SK-N-SH (cell line): ENCODE measurements around the gene NOS1. TPM values are rescaled to one million over a fixed set of nuclear protein-coding genes. Genes with fewer than 3 reads are reported as not detected.

Experiments used
- CTCF ChIA-PET: fragments of 300-600, 350-600 bp; formaldehyde crosslinking; extraction: SDS; loops from one replicate; lab custom pipeline; 2021; lab: Yijun Ruan, JAX
- POLR2A ChIA-PET: fragments of 350-600 bp; sonication (Branson Sonifier 250); formaldehyde crosslinking; extraction: SDS; loops from one replicate; lab custom pipeline; 2020; ENCODE audit warnings: antibody characterized with exemption, inconsistent platforms; lab: Yijun Ruan, JAX
- DNase-seq: peaks from one replicate; pipeline ENCODE4 v3.0.0; 2012
- H2AFZ ChIP-seq: fragments of 200-600 bp; sonication (generic); 2 replicates; pipeline ENCODE4 v1.8.1; 2016; ENCODE audit warnings: antibody characterized with exemption, mild to moderate bottlenecking, low read depth
- H3F3A ChIP-seq: fragments of 200-600 bp; sonication (generic); replicated peaks from 2 replicates; pipeline ENCODE3; 2016; ENCODE audit warnings: antibody characterized with exemption, mild to moderate bottlenecking; ENCODE audit not compliant: insufficient read depth
- H3K27ac ChIP-seq, 2 experiments: fragments of 200-500 bp in 1 of 2; fragments of 200-600 bp in 1 of 2; sonication (Bioruptor generic) in 1 of 2; sonication (generic), shearing (Covaris generic) in 1 of 2; 2 replicates each; pipeline versions ENCODE4 v1.5.1 to v1.6.1; 2014 to 2016; ENCODE audit warnings: low read depth in 2 of 2, inconsistent platforms in 1 of 2, low read length in 1 of 2, mild to moderate bottlenecking in 1 of 2, mixed read lengths in 1 of 2
- H3K27me3 ChIP-seq: fragments of 200-600 bp; sonication (generic), shearing (Covaris generic); 2 replicates; pipeline ENCODE4 v1.6.1; 2016; ENCODE audit warnings: mixed run types; ENCODE audit not compliant: insufficient read depth
- H3K36me3 ChIP-seq, 2 experiments: fragments of 200-500 bp in 1 of 2; fragments of 200-600 bp in 1 of 2; sonication (Bioruptor generic) in 1 of 2; sonication (generic) in 1 of 2; replicated peaks in 1 of 2; 2 replicates each; pipeline versions ENCODE3 to v1.5.1; 2014 to 2016; ENCODE audit warnings: low read length in 1 of 2, mild to moderate bottlenecking in 1 of 2; ENCODE audit not compliant: insufficient read depth in 2 of 2, control insufficient read depth in 1 of 2
- H3K4me1 ChIP-seq, 2 experiments: fragments of 200-500 bp in 1 of 2; fragments of 200-600 bp in 1 of 2; sonication (Bioruptor generic) in 1 of 2; sonication (generic), shearing (Covaris generic) in 1 of 2; 2 replicates each; pipeline versions ENCODE4 v1.5.1 to v1.6.1; 2014 to 2016; ENCODE audit warnings: low read depth in 1 of 2, low read length in 1 of 2, mixed run types in 1 of 2; ENCODE audit not compliant: insufficient read depth in 2 of 2, control insufficient read depth in 1 of 2
- H3K4me2 ChIP-seq: fragments of 200-600 bp; sonication (generic), shearing (Covaris generic); 2 replicates; pipeline ENCODE4 v1.6.1; 2017; ENCODE audit warnings: mixed run types
- H3K4me3 ChIP-seq, 2 experiments: fragments of 200-500 bp in 1 of 2; fragments of 200-600 bp in 1 of 2; sonication (Bioruptor generic) in 1 of 2; sonication (generic), shearing (Covaris generic) in 1 of 2; 2 replicates each; pipeline versions ENCODE4 v1.5.1 to v1.8.1; 2014 to 2016; ENCODE audit warnings: low read depth in 2 of 2, inconsistent platforms in 1 of 2, low read length in 1 of 2, mild to moderate bottlenecking in 1 of 2, mixed read lengths in 1 of 2, moderate library complexity in 1 of 2
- H3K79me2 ChIP-seq: fragments of 200-600 bp; sonication (generic); 2 replicates; pipeline ENCODE4 v1.8.1; 2017; ENCODE audit warnings: mild to moderate bottlenecking; ENCODE audit not compliant: insufficient read depth
- H3K9ac ChIP-seq: fragments of 200-600 bp; sonication (generic); 2 replicates; pipeline ENCODE4 v1.6.1; 2017; ENCODE audit warnings: mixed run types
- H3K9me2 ChIP-seq: fragments of 200-600 bp; sonication (generic); 2 replicates; pipeline ENCODE4 v1.6.1; 2017; ENCODE audit warnings: mixed run types
- H3K9me3 ChIP-seq: fragments of 200-600 bp; sonication (generic); 2 replicates; pipeline ENCODE4 v1.6.1; 2017; ENCODE audit warnings: mixed run types, mild to moderate bottlenecking, moderate library complexity
- H4K20me1 ChIP-seq: fragments of 200-600 bp; sonication (generic); 2 replicates; pipeline ENCODE4 v1.6.1; 2017; ENCODE audit warnings: mild to moderate bottlenecking, mixed run types; ENCODE audit not compliant: insufficient read depth
- CHD2 ChIP-seq: fragments of 150-350 bp; IDR thresholded peaks from 2 replicates; pipeline ENCODE4 v1.6.1; 2018; ENCODE audit warnings: low read length; ENCODE audit not compliant: partially characterized antibody
- EP300 ChIP-seq, 2 experiments: IDR thresholded peaks; 2 replicates each; pipeline versions ENCODE4 v1.4.0 to v1.6.1; 2012; ENCODE audit warnings: borderline replicate concordance in 1 of 2, low read depth in 1 of 2, low read length in 1 of 2
- FOXJ3 ChIP-seq: sonication (generic); formaldehyde crosslinking; IDR thresholded peaks from 2 replicates; pipeline ENCODE4 v1.5.1; 2020; ENCODE audit warnings: mild to moderate bottlenecking, missing genetic modification reagents
- FOXM1 ChIP-seq: IDR thresholded peaks from 2 replicates; pipeline ENCODE4 v1.4.0; 2012; ENCODE audit warnings: low read depth, mild to moderate bottlenecking
- GABPA ChIP-seq: IDR thresholded peaks from 2 replicates; pipeline ENCODE4 v1.4.0; 2012; ENCODE audit warnings: low read depth, mild to moderate bottlenecking
- GATA2 ChIP-seq: sonication (generic); formaldehyde crosslinking; IDR thresholded peaks from 2 replicates; pipeline ENCODE4 v1.5.0; 2020; ENCODE audit warnings: mild to moderate bottlenecking, missing genetic modification reagents
- JUND ChIP-seq: IDR thresholded peaks from 2 replicates; pipeline ENCODE4 v1.4.0; 2012
- MEF2A ChIP-seq: IDR thresholded peaks from 2 replicates; pipeline ENCODE4 v1.4.0; 2012; ENCODE audit warnings: low read depth, borderline replicate concordance
- MXI1 ChIP-seq: IDR thresholded peaks from 2 replicates; pipeline ENCODE4 v1.6.1; 2012; ENCODE audit warnings: mild to moderate bottlenecking, low read depth, low read length, improper control_type of control experiment
- NFIC ChIP-seq: IDR thresholded peaks from 2 replicates; pipeline ENCODE4 v1.4.0; 2012; ENCODE audit warnings: borderline replicate concordance
- NRF1 ChIP-seq: IDR thresholded peaks from 2 replicates; pipeline ENCODE4 v1.6.1; 2012; ENCODE audit warnings: low read depth, mild to moderate bottlenecking, low read length
- POLR2AphosphoS5 ChIP-seq: IDR thresholded peaks from 2 replicates; pipeline ENCODE4 v1.6.1; 2012; ENCODE audit warnings: low read depth, low read length
- RCOR1 ChIP-seq: fragments of 150-350 bp; IDR thresholded peaks from 2 replicates; pipeline ENCODE4 v1.6.1; 2017; ENCODE audit warnings: antibody characterized with exemption, low read length
- REST ChIP-seq: IDR thresholded peaks from 2 replicates; pipeline ENCODE4 v1.6.1; 2012; ENCODE audit warnings: mild to moderate bottlenecking, low read depth, low read length, moderate library complexity
- SMC3 ChIP-seq: IDR thresholded peaks from 2 replicates; pipeline ENCODE4 v1.6.1; 2012; ENCODE audit warnings: low read depth, low read length, improper control_type of control experiment
- TAF1 ChIP-seq: IDR thresholded peaks from 2 replicates; pipeline ENCODE4 v1.6.1; 2012; ENCODE audit warnings: low read depth, mild to moderate bottlenecking, low read length, moderate library complexity, borderline replicate concordance
- TEAD4 ChIP-seq: IDR thresholded peaks from 2 replicates; pipeline ENCODE4 v1.4.0; 2012; ENCODE audit warnings: mild to moderate bottlenecking, borderline replicate concordance; ENCODE audit not compliant: insufficient read depth
- WGBS: methylation state at CpG from one replicate; pipeline ENCODE4 v1.1.6; 2017; ENCODE audit warnings: low lambda C conversion rate; 5-methylcytosine and 5-hydroxymethylcytosine counted together
- polyA plus RNA-seq, 3 experiments: library from polyadenylated mRNA; depleted of rRNA; stranded (reverse); fragments of >200 nt; gene quantifications; 2 replicates each; pipeline ENCODE4 v1.2.3, GENCODE V29; 2012
- TF ChIP-seq, protein P1 (sequence below): IDR thresholded peaks from 2 replicates; pipeline ENCODE4 v1.4.0; 2012; ENCODE audit warnings: low read depth, borderline replicate concordance
- TF ChIP-seq, protein P2 (sequence below): fragments of 150-350 bp; IDR thresholded peaks from 2 replicates; pipeline ENCODE4 v1.6.1; 2016; ENCODE audit warnings: mild to moderate bottlenecking, low read depth, low read length
- TF ChIP-seq, protein P3 (sequence below): fragments of 200-600 bp; sonication (generic); IDR thresholded peaks from 2 replicates; pipeline ENCODE4 v1.6.1; 2017; ENCODE audit warnings: antibody characterized with exemption, mild to moderate bottlenecking, moderate library complexity

Gene NOS1
- polyA plus RNA-seq, 1 of the 3 experiments (the other 2 are of a cell fraction) = 0.02 TPM

- TF ChIP-seq, protein P1, sequence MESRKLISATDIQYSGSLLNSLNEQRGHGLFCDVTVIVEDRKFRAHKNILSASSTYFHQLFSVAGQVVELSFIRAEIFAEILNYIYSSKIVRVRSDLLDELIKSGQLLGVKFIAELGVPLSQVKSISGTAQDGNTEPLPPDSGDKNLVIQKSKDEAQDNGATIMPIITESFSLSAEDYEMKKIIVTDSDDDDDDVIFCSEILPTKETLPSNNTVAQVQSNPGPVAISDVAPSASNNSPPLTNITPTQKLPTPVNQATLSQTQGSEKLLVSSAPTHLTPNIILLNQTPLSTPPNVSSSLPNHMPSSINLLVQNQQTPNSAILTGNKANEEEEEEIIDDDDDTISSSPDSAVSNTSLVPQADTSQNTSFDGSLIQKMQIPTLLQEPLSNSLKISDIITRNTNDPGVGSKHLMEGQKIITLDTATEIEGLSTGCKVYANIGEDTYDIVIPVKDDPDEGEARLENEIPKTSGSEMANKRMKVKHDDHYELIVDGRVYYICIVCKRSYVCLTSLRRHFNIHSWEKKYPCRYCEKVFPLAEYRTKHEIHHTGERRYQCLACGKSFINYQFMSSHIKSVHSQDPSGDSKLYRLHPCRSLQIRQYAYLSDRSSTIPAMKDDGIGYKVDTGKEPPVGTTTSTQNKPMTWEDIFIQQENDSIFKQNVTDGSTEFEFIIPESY = no peak
- TF ChIP-seq CHD2 (no peak), JUND (no peak), TEAD4 (no peak), GATA2 (CRISPR knock-in tag) (no peak), GABPA (no peak), FOXJ3 (no peak), SMC3 (no peak), RCOR1 (no peak), EP300 (IDR thresholded peaks at IDR 0.05; ENCODE audit: borderline replicate concordance in 1 of 2, low read depth in 1 of 2, low read length in 1 of 2) (no peak), POLR2AphosphoS5 (no peak), MEF2A (no peak), MXI1 (no peak), NFIC (no peak), FOXM1 (no peak), TAF1 (no peak), NRF1 (no peak), REST (no peak)
- TF ChIP-seq, protein P2, sequence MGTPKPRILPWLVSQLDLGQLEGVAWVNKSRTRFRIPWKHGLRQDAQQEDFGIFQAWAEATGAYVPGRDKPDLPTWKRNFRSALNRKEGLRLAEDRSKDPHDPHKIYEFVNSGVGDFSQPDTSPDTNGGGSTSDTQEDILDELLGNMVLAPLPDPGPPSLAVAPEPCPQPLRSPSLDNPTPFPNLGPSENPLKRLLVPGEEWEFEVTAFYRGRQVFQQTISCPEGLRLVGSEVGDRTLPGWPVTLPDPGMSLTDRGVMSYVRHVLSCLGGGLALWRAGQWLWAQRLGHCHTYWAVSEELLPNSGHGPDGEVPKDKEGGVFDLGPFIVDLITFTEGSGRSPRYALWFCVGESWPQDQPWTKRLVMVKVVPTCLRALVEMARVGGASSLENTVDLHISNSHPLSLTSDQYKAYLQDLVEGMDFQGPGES = no peak
- TF ChIP-seq, protein P3, sequence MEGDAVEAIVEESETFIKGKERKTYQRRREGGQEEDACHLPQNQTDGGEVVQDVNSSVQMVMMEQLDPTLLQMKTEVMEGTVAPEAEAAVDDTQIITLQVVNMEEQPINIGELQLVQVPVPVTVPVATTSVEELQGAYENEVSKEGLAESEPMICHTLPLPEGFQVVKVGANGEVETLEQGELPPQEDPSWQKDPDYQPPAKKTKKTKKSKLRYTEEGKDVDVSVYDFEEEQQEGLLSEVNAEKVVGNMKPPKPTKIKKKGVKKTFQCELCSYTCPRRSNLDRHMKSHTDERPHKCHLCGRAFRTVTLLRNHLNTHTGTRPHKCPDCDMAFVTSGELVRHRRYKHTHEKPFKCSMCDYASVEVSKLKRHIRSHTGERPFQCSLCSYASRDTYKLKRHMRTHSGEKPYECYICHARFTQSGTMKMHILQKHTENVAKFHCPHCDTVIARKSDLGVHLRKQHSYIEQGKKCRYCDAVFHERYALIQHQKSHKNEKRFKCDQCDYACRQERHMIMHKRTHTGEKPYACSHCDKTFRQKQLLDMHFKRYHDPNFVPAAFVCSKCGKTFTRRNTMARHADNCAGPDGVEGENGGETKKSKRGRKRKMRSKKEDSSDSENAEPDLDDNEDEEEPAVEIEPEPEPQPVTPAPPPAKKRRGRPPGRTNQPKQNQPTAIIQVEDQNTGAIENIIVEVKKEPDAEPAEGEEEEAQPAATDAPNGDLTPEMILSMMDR = no peak
These were observed 61.3 kb downstream of the NOS1 start for GRCh38 chr12:117300174-117300573.

More at GRCh38 chr12:117300174-117300573, 61.3 kb downstream of the NOS1 start:
- no peak for DNase-seq
- ChIA-PET CTCF (no interaction called here), POLR2A (no interaction called here)
- H3K79me2 ChIP-seq = no peaks in the 10 kb centered on the region
- H3K9ac ChIP-seq = no peak overlapping the region
- no peak overlapping the region for H3K4me2 ChIP-seq
- no peaks in the 10 kb centered on the region for H3K36me3 ChIP-seq
- 51% methylated on average over 4 of the region's 4 CpGs for WGBS
- no peak overlapping the region for H3K27ac ChIP-seq
- H3K27me3 ChIP-seq = no peaks in the 10 kb centered on the region
- no peaks in the 10 kb centered on the region for H4K20me1 ChIP-seq
- no peaks in the 10 kb centered on the region for H3K4me1 ChIP-seq
- H3F3A ChIP-seq = no peaks in the 10 kb centered on the region
- H3K4me3 ChIP-seq = no peak overlapping the region
- H3K9me2 ChIP-seq = no peaks in the 10 kb centered on the region
- no peaks in the 10 kb centered on the region for H3K9me3 ChIP-seq
- H2AFZ ChIP-seq = no peak overlapping the region
